CD8-positive, alpha-beta memory T cell (primary cell): Measurements from ENCODE around the gene PALM2AKAP2. TPM values are rescaled to one million over a fixed set of nuclear protein-coding genes. Genes with fewer than 3 reads are reported as not detected.
"Not testable (repeated sequence)": the region's sequence is repeated elsewhere in the genome, so short reads cannot be mapped to it uniquely, and the experiment has no call there.

Experiments used
- CTCF ChIA-PET: fragments of 350-600 bp; sonication (Branson Sonifier 250); formaldehyde crosslinking; loops from one replicate; lab custom pipeline; 2021; ENCODE audit warnings: antibody characterized with exemption; lab: Charles Lee
- POLR2A ChIA-PET: fragments of 350-600 bp; sonication (Branson Sonifier 250); formaldehyde crosslinking; loops from one replicate; lab custom pipeline; 2021; ENCODE audit warnings: antibody characterized with exemption; lab: Charles Lee
- DNase-seq, 5 donors: peaks; one replicate each; pipeline versions ENCODE4 v3.0.0 to v3.0.0-alpha.2; 2020 to 2022; ENCODE audit warnings: mixed read lengths in 1 of 5
- H3K27ac ChIP-seq: one replicate; pipeline ENCODE4 v1.7.0; 2013; ENCODE audit warnings: low read depth, mild to moderate bottlenecking, low read length, moderate library complexity
- H3K27me3 ChIP-seq: 2 replicates; pipeline ENCODE4 v1.7.0; 2013; ENCODE audit warnings: low read length, mild to moderate bottlenecking; ENCODE audit not compliant: insufficient read depth, poor library complexity, severe bottlenecking
- H3K36me3 ChIP-seq: 2 replicates; pipeline ENCODE4 v1.7.0; 2013; ENCODE audit warnings: mild to moderate bottlenecking, low read length, moderate library complexity; ENCODE audit not compliant: insufficient read depth
- H3K4me1 ChIP-seq: 2 replicates; pipeline ENCODE4 v1.7.0; 2013; ENCODE audit warnings: mild to moderate bottlenecking, low read length, moderate library complexity; ENCODE audit not compliant: insufficient read depth
- H3K4me3 ChIP-seq: 2 replicates; pipeline ENCODE4 v1.7.0; 2013; ENCODE audit warnings: mild to moderate bottlenecking, low read length
- H3K9me3 ChIP-seq: 2 replicates; pipeline ENCODE4 v1.7.0; 2013; ENCODE audit warnings: mild to moderate bottlenecking, low read length
- H3K27ac Mint-ChIP-seq, 8 donors: one replicate each; pipeline ENCODE4 v1.8.0; 2020 to 2021; ENCODE audit warnings: mixed read lengths in 8 of 8, mild to moderate bottlenecking in 6 of 8, inconsistent platforms in 3 of 8, moderate library complexity in 3 of 8
- H3K27me3 Mint-ChIP-seq, 2 donors: one replicate each; pipeline ENCODE4 v1.8.0; 2020 to 2021; ENCODE audit warnings: mixed read lengths in 2 of 2, mild to moderate bottlenecking in 1 of 2, moderate library complexity in 1 of 2
- H3K36me3 Mint-ChIP-seq, 3 donors: one replicate each; pipeline ENCODE4 v1.8.0; 2020 to 2021; ENCODE audit warnings: mixed read lengths in 3 of 3, inconsistent platforms in 1 of 3, mild to moderate bottlenecking in 1 of 3
- H3K4me1 Mint-ChIP-seq, 3 donors: one replicate each; pipeline ENCODE4 v1.8.0; 2020 to 2021; ENCODE audit warnings: mixed read lengths in 3 of 3, inconsistent platforms in 1 of 3, mild to moderate bottlenecking in 1 of 3
- H3K4me3 Mint-ChIP-seq, 7 donors: one replicate each; pipeline ENCODE4 v1.8.0; 2020 to 2021; ENCODE audit warnings: mixed read lengths in 7 of 7, mild to moderate bottlenecking in 6 of 7, moderate library complexity in 4 of 7, inconsistent platforms in 2 of 7
- H3K9me3 Mint-ChIP-seq, 5 donors: one replicate each; pipeline ENCODE4 v1.8.0; 2020 to 2022; ENCODE audit warnings: mixed read lengths in 5 of 5, mild to moderate bottlenecking in 3 of 5, moderate library complexity in 2 of 5, inconsistent platforms in 1 of 5
- polyA plus RNA-seq: library from polyadenylated mRNA; unstranded; fragments of 300-500 nt; fragmentation: Illumina TruSeq; gene quantifications from one replicate; pipeline ENCODE4 v1.2.3, GENCODE V29; 2021
- total RNA-seq, 2 experiments: library from RNA; stranded (reverse); gene quantifications; one replicate each; pipeline ENCODE4 v1.2.3, GENCODE V29; 2021

PALM2AKAP2 gene
- total and polyA plus RNA-seq, 3 experiments from 2014 or later, result 0.15 TPM; not detected in 2

- H3K36me3 Mint-ChIP-seq, H3K4me1 Mint-ChIP-seq, H3K9me3 Mint-ChIP-seq, CTCF ChIA-PET, DNase-seq, H3K27me3 Mint-ChIP-seq, H3K27me3 ChIP-seq, H3K4me3 Mint-ChIP-seq, H3K4me1 ChIP-seq, H3K27ac Mint-ChIP-seq, POLR2A ChIA-PET, H3K9me3 ChIP-seq, H3K36me3 ChIP-seq, H3K27ac ChIP-seq, H3K4me3 ChIP-seq: not testable (repeated sequence)
These were observed 45.4 kb downstream of the PALM2AKAP2 start for GRCh38 chr9:109825383-109825782.

DNA sequence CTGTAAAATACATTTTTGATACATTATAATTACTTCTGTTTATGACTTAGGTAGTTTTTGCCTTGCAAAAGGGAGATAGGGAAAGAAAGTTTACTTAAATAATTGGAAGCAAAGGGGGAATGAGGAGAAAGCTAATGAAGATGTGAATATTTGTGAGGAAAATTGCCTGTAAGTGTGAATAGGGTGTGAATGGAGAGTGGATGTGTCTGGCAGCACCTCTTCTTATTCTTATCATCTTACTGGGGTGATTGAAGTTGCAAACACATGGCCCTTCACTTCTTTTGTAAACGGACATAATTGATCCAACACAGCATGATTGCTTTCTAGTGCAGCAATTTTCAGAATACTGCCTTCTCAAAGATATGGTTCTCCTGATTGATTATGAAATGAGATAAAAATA lies 46.6 kb downstream of the PALM2AKAP2 start:
- Mint-ChIP-seq H3K4me3 (no peak overlapping the region), H3K27ac (no peak overlapping the region), H3K4me1 (no peaks in the 10 kb centered on the region), H3K27me3 (peaks cover 2 to 4% of the 10 kb centered on the region in 2 donors), H3K9me3 (peaks cover 0 to 2% (median 0%) of the 10 kb centered on the region in 5 donors), H3K36me3 (no peaks in the 10 kb centered on the region)
- Histone ChIP-seq H3K4me3 (no peak overlapping the region), H3K4me1 (no peaks in the 10 kb centered on the region), H3K27me3 (no peaks in the 10 kb centered on the region), H3K36me3 (no peaks in the 10 kb centered on the region), H3K9me3 (no peaks in the 10 kb centered on the region), H3K27ac (no peak overlapping the region)
- no peak for DNase-seq
- ChIA-PET POLR2A (no interaction called here), CTCF (no interaction called here)

GRCh38 chr9:109828254-109828653 lies 48.3 kb downstream of the PALM2AKAP2 start:
- no peak for DNase-seq
- H3K36me3 ChIP-seq, result no peaks in the 10 kb centered on the region
- Mint-ChIP-seq H3K9me3 (no peaks in the 10 kb centered on the region), H3K27me3 (peaks cover 2 to 10% of the 10 kb centered on the region in 2 donors), H3K27ac (no peak overlapping the region), H3K4me3 (no peak overlapping the region), H3K4me1 (no peaks in the 10 kb centered on the region), H3K36me3 (no peaks in the 10 kb centered on the region)
- H3K27ac ChIP-seq, result no peak overlapping the region
- CTCF ChIA-PET, result no interaction called here
- H3K27me3 ChIP-seq, result no peaks in the 10 kb centered on the region
- POLR2A ChIA-PET, result no interaction called here
- H3K4me3 ChIP-seq, result no peak overlapping the region
- H3K4me1 ChIP-seq, result no peaks in the 10 kb centered on the region
- no peaks in the 10 kb centered on the region for H3K9me3 ChIP-seq
